Vagina (tissue), 2 donors: ENCODE data around the gene GCG.

Experiments used
- CTCF ChIP-seq, 3 experiments: fragments of 450-650 bp in 2 of 3; fragments of 200-600 bp in 1 of 3; sonication (generic) in 1 of 3; IDR thresholded peaks; one replicate each; pipeline ENCODE4 v1.5.1; 2017 to 2019; ENCODE audit warnings: antibody characterized with exemption in 3 of 3, mild to moderate bottlenecking in 2 of 3, moderate library complexity in 2 of 3
- POLR2A ChIP-seq, 2 donors: fragments of 450-650 bp; IDR thresholded peaks; one replicate each; pipeline ENCODE4 v1.6.1; 2017; ENCODE audit warnings: antibody characterized with exemption in 2 of 2, mild to moderate bottlenecking in 2 of 2, moderate library complexity in 2 of 2

- no peak for TF ChIP-seq CTCF (IDR thresholded peaks at IDR 0.05)
- TF ChIP-seq POLR2A (IDR thresholded peaks at IDR 0.05), result no peak
These were observed 7.4 kb upstream of the GCG start for GRCh38 chr2:162159446-162159845.
